ENCODE measurements around the gene ENKD1. TPM values are rescaled to one million over a fixed set of nuclear protein-coding genes. Genes with fewer than 3 reads are reported as not detected.

Gene ENKD1
- total and polyA plus RNA-seq, 2 of the 13 experiments (the other 11 are each of a cell fraction or from before 2014, with no cell fraction given), result 10.8 to 20.8 TPM

DNA sequence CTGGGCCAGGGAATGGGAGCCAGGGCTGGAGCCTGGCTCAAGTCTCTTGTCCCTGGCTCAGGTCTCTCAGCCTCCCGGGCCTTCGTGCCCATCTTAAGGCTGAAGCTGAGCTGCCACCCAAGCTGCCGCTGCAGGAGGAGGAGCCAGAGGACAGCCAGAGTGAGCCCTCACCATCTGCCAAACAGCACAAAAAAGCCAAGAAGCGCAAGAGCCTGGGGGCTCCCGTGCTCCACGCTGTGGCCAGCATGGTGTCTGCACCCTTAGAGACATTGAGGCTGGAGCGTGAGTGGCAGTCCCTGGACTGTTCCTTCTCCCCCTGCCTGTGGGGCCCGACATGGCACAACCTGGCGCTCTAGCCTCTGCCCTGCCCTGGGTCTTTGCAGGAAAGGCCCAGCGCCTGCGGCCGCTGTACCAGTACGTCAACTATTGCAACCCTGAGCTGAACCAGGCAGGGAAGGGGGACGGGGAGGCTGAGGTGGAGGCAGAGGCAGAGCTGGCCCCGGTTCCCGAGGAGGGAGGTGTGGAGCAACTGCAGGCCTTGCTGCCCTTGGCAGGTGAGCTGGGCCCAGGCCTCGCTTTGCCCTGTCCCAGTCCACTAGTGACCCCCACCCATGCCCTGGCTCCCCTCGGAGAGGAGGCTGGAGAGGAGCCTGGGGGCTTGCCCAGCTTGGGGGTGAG lies 1.4 kb upstream of the ENKD1 start (continued):
- TF ChIP-seq, protein P1, sequence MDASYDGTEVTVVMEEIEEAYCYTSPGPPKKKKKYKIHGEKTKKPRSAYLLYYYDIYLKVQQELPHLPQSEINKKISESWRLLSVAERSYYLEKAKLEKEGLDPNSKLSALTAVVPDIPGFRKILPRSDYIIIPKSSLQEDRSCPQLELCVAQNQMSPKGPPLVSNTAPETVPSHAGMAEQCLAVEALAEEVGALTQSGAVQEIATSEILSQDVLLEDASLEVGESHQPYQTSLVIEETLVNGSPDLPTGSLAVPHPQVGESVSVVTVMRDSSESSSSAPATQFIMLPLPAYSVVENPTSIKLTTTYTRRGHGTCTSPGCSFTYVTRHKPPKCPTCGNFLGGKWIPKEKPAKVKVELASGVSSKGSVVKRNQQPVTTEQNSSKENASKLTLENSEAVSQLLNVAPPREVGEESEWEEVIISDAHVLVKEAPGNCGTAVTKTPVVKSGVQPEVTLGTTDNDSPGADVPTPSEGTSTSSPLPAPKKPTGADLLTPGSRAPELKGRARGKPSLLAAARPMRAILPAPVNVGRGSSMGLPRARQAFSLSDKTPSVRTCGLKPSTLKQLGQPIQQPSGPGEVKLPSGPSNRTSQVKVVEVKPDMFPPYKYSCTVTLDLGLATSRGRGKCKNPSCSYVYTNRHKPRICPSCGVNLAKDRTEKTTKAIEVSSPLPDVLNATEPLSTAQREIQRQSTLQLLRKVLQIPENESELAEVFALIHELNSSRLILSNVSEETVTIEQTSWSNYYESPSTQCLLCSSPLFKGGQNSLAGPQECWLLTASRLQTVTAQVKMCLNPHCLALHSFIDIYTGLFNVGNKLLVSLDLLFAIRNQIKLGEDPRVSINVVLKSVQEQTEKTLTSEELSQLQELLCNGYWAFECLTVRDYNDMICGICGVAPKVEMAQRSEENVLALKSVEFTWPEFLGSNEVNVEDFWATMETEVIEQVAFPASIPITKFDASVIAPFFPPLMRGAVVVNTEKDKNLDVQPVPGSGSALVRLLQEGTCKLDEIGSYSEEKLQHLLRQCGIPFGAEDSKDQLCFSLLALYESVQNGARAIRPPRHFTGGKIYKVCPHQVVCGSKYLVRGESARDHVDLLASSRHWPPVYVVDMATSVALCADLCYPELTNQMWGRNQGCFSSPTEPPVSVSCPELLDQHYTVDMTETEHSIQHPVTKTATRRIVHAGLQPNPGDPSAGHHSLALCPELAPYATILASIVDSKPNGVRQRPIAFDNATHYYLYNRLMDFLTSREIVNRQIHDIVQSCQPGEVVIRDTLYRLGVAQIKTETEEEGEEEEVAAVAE (CRISPR knock-in tag; IDR thresholded peaks at IDR 0.05; ENCODE audit: borderline replicate concordance), result 0 out of 2 replicates have a peak, but pooled peaks have one; percentile 30
- TF ChIP-seq, protein P2, sequence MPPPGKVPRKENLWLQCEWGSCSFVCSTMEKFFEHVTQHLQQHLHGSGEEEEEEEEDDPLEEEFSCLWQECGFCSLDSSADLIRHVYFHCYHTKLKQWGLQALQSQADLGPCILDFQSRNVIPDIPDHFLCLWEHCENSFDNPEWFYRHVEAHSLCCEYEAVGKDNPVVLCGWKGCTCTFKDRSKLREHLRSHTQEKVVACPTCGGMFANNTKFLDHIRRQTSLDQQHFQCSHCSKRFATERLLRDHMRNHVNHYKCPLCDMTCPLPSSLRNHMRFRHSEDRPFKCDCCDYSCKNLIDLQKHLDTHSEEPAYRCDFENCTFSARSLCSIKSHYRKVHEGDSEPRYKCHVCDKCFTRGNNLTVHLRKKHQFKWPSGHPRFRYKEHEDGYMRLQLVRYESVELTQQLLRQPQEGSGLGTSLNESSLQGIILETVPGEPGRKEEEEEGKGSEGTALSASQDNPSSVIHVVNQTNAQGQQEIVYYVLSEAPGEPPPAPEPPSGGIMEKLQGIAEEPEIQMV (CRISPR knock-in tag; IDR thresholded peaks at IDR 0.05; ENCODE audit: low read depth), result peak; percentile 60; the same call in 1 of the 2 replicates
- TF ChIP-seq MEIS1 (CRISPR knock-in tag; IDR thresholded peaks at IDR 0.05; ENCODE audit: borderline replicate concordance) (peak; percentile 80; the same call in 1 of the 2 replicates), FOSL2 (CRISPR knock-in tag; IDR thresholded peaks at IDR 0.05) (0 out of 2 replicates have a peak, but pooled peaks have one; percentile 36), ZNF7 (CRISPR knock-in tag; IDR thresholded peaks at IDR 0.05) (no peak), GATA4 (IDR thresholded peaks at IDR 0.05; ENCODE audit: borderline replicate concordance, low read depth) (no peak), HDAC1 (CRISPR knock-in tag; IDR thresholded peaks at IDR 0.05) (peak; percentile 55), ZNF232 (CRISPR knock-in tag; IDR thresholded peaks at IDR 0.05; ENCODE audit: borderline replicate concordance) (no peak), MAFG (CRISPR knock-in tag; IDR thresholded peaks at IDR 0.05) (no peak), YEATS4 (CRISPR knock-in tag; IDR thresholded peaks at IDR 0.05; ENCODE audit: borderline replicate concordance) (peak; percentile 50; the same call in 1 of the 2 replicates), ZNF235 (CRISPR knock-in tag; IDR thresholded peaks at IDR 0.05; ENCODE audit: borderline replicate concordance) (no peak), CREM (IDR thresholded peaks at IDR 0.05) (no peak), CREM (CRISPR knock-in tag; IDR thresholded peaks at IDR 0.05) (no peak), SRF (IDR thresholded peaks at IDR 0.05; ENCODE audit: low read depth, low read length) (no peak), XBP1 (CRISPR knock-in tag; IDR thresholded peaks at IDR 0.05) (no peak), REPIN1 (CRISPR knock-in tag; IDR thresholded peaks at IDR 0.05; ENCODE audit: borderline replicate concordance, low read depth) (peak; percentile 86; the same call in 1 of the 2 replicates)

Measured in HepG2 (cell line).